ENCODE results near the gene SYMPK.

Gene SYMPK

DNA sequence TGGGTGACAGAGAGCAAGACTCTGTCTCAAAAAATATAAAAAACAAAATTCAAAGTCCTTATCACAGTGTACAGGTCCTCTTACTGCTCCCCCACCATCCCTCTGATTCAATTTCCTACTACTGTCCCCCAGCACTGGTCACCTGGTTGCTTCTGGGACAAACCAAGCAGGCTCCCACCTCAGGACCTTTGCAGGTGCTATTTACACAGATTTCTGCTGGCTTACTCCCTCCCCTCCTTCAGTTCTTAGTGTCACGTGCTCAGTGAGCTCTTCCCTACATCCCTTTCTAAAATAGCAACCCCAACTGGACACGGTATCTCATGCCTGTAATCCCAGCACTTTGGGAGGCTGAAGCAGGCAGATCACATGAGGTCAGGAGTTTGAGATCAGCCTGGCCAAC is 17.0 kb upstream of the SYMPK start:
- TF ChIP-seq, protein P1, sequence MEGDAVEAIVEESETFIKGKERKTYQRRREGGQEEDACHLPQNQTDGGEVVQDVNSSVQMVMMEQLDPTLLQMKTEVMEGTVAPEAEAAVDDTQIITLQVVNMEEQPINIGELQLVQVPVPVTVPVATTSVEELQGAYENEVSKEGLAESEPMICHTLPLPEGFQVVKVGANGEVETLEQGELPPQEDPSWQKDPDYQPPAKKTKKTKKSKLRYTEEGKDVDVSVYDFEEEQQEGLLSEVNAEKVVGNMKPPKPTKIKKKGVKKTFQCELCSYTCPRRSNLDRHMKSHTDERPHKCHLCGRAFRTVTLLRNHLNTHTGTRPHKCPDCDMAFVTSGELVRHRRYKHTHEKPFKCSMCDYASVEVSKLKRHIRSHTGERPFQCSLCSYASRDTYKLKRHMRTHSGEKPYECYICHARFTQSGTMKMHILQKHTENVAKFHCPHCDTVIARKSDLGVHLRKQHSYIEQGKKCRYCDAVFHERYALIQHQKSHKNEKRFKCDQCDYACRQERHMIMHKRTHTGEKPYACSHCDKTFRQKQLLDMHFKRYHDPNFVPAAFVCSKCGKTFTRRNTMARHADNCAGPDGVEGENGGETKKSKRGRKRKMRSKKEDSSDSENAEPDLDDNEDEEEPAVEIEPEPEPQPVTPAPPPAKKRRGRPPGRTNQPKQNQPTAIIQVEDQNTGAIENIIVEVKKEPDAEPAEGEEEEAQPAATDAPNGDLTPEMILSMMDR (IDR thresholded peaks at IDR 0.05; ENCODE audit: low read depth, low read length), result no peak
- H3K4me3 ChIP-seq (ENCODE audit: low read depth, low read length), result no peak overlapping the region

DNA sequence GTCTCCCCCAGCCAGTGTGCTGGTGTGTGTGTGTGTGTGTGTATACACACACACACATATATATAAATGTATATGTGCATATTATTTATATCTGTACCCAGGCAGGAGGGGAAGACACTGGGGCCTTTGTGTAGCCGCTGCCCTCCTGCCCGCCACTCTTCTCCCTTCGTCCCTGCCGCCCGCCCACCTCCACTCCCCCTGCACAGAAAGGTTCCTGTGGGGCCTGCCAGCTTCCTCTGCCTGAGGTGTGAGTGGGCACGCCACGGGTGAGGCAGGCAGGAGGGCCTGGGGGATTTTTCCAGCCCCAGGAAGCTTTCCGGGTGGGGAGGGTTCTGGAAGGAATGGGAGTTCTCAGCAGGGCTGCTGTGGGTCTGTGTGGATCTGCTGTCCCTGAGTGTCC is 16.1 kb upstream of the SYMPK start:
- H3K4me3 ChIP-seq (ENCODE audit: low read depth, low read length), result no peak overlapping the region
- TF ChIP-seq, protein P1 (IDR thresholded peaks at IDR 0.05; ENCODE audit: low read depth, low read length), result no peak

- no peak overlapping the region for H3K4me3 ChIP-seq (ENCODE audit: low read depth, low read length)
- TF ChIP-seq, protein P1 (IDR thresholded peaks at IDR 0.05; ENCODE audit: low read depth, low read length), result no peak
Observed at GRCh38 chr19:45878043-45878794, 15.3 kb upstream of the SYMPK start.

DNA sequence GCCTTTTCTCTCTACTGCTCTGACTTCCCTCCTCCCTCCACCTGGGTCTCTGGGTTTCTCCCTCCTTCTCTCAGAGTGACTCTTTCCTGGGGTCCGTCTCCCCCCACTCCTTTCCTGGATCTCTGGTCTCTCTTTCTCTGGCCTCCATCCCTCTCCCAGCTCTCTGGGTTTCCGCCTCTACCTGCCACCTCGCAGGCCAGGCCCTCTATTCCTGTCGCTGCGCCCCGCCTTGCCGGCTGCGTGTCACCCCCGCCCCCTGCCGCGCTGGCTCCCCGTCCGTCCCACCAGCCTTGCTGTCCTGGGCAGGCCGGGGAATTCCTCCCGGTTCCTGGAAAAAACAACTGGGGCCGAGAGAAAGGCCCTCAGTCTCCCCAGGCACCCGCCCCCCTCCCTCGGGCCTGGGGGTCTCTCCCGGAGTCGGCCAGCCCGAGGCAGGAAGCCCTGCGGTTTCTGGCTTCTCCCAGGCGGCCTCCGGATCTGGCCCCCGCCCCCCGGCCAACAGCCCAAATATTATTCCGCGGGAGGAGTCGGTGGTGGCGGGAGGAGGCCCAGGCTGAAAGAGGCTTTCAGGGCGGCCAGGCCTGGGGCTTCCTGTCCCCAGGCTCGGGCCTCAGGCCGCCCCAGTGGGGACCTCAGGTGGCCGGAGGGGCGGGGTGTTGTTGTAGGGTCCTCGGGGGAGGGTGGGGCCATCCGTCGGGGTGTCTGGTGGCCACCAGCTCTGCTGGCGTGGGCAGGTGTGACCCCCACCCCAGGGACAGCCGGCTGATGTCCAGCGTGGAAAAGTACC is 13.7 kb upstream of the SYMPK start:
- H3K4me3 ChIP-seq (ENCODE audit: low read depth, low read length), result no peak overlapping the region
- TF ChIP-seq, protein P1 (IDR thresholded peaks at IDR 0.05; ENCODE audit: low read depth, low read length), result no peak

- H3K4me3 ChIP-seq (ENCODE audit: low read depth, low read length), result no peak overlapping the region
- TF ChIP-seq, protein P1 (IDR thresholded peaks at IDR 0.05; ENCODE audit: low read depth, low read length), result no peak
Observed at GRCh38 chr19:45876161-45876410, 13.1 kb upstream of the SYMPK start.

- no peak overlapping the region for H3K4me3 ChIP-seq (ENCODE audit: low read depth, low read length)
- TF ChIP-seq, protein P1 (IDR thresholded peaks at IDR 0.05; ENCODE audit: low read depth, low read length), result no peak
Observed at GRCh38 chr19:45874620-45874966, 11.6 kb upstream of the SYMPK start.

DNA sequence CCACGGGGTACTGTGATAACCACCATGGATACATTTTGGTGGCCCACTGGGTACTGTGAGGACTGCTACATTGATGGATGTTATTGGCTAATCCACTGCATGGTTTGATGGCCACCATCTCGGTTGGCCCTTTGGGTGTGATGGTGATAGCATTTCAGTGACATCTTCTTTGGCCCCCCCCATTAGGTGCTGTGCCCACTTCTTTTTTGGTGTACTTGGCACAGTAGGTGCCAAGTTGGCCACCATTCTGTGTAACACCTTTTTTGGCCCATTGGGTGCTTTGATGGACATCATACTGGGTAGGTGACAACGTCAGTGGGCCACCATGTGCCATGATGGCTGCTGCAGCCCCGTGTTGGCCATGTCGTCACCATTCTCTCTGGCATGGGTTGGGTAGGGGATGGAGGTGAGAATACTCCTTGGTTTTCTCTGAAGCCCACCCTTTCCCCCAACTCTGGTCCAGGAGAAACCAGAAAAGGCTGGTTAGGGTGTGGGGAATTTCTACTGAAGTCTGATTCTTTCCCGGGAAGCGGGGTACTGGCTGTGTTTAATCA is 10.3 kb upstream of the SYMPK start:
- no peak overlapping the region for H3K4me3 ChIP-seq (ENCODE audit: low read depth, low read length)
- TF ChIP-seq, protein P1 (IDR thresholded peaks at IDR 0.05; ENCODE audit: low read depth, low read length), result no peak
